Activated CD4-positive, alpha-beta T cell treated with anti-CD3 and anti-CD28 coated beads, Interleukin-10, Interleukin-2, amounts not matched to agents 100 ng/mL and 50 ng/mL, durations not matched to agents 16 hours and 8 hours (primary cell): Measurements from ENCODE around the gene ITPR2.
A peak's percentile ranks its signal among the peaks of the same experiment; 100 is the strongest.
"Not testable (repeated sequence)": the region's sequence is repeated elsewhere in the genome, so short reads cannot be mapped to it uniquely, and the experiment has no call there.

Source experiments
- DNase-seq: peaks from one replicate; pipeline ENCODE4 v3.0.0-alpha.2; 2020

Gene ITPR2

DNA sequence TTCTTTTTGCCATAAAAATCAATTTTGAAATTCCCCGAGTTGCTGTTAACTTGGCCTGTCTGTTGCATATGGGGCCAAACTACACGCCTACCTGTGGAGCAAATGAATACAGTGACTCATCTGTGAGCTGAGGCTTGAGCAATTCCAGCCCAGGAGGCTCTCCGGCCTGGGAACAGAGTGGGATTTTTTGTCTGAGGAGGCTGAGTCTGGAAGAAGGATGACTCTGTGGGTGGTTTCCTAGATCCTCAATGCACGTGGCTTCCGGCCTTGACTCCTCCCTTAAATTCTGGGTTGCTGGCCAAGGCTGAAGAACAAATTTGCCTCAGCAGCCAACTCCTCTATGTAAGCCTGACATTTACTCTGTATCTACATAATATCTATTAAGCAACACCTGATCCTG is 513.5 kb downstream of the ITPR2 start:
- no peak for DNase-seq

DNA sequence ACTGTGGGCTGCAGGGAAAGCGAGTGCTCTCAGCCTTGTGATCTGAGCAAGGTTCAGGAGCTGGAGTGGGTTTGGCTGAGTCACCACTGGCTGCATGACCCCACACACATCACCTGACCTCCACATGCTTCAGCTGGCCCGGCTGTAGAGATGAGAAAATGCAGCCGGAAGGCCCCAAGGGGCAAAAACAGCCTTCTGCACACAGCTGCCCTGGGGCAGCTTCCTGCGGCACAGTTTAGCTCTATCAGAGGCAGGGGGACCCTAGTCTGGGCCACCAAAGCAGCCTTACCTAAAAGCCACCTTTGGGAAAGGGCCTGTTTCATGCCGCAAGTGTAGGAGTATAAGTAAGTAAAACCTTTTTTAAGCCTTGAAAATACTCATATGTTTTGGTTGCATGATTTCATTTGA is 514.3 kb downstream of the ITPR2 start:
- DNase-seq, result peak; percentile 23

DNA sequence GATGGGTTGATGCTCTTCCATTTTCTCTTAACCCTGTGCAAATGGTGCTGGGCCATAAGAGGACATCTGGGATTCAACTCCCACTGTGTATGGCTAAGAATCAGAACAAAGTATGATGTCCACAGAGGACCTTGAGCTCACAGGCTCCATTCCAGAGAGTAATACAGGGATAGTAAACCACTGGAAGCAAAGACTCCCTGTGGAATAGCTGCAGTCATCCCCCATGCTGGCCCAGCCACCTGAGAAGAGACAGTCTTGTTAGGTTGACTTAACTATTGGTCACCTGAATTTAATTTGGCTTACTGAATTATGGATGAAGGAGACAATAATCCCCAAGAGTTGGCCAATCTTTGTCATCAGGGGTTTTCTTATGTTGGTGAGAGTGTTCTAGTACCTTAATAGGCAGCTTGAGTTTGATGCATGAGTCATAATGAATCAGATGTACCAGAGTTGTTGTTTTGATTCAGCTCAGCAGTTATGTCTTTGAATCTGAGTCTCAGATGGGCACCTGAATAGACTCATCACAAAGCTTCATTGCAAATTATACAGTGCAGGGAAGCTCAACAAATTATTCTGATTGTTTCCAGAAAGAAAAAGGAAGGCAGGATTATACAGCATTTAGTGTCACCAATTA is 514.9 kb downstream of the ITPR2 start:
- DNase-seq, result peak; percentile 64

DNA sequence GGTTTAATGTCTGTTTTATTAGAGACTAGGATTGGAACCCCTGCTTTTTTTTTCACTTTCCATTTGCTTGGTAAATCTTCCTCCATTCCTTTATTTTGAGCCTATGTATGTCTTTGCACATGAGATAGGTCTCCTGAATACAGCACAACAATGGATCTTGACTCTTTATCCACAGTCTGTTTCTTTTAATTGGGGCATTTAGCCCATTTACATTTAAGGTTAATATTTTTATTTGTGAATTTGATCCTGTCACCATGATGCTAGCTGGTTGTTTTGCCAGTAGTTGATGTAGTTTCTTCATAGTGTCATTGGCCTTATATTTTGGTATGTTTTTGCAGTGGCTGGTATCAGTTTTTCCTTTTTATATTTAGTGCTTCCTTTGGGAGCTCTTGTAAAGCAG is 518.9 kb downstream of the ITPR2 start:
- DNase-seq, result not testable (repeated sequence)

DNA sequence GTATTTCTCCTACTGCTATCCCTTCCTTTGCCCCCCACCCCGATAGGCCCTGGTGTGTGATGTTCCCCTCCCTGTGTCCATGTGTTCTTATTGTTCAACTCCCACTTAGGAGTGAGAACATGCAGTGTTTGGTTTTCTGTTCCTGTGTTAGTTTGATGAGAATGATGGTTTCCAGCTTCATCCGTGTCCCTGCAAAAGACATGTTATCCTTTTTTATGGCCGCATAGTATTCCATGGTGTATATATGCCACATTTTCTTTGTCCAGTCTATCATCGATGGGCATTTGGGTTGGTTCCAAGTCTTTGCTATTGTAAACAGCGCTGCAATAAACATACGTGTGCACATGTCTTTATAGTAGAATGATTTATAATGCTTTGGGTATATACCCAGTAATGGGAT is 522.5 kb downstream of the ITPR2 start:
- not testable (repeated sequence) for DNase-seq

DNA sequence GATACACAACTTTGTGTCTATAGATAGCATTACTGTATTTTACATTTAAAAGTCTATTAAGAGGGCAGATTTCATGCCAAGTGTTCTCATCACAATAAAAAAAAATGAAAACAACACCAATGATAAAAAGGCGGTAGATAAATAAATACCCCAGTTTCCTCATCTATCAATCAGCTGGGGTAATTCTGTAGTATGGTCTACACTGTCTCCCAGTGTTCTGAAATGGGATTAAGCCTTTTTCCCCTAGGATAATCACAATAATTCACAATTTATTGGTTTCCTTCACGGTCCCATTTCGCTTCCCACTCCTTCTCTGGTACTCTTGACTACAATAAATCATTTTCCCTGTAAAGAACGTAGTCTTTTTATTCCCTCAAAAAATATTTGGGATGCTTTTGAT is 523.4 kb downstream of the ITPR2 start:
- DNase-seq, result no peak

DNA sequence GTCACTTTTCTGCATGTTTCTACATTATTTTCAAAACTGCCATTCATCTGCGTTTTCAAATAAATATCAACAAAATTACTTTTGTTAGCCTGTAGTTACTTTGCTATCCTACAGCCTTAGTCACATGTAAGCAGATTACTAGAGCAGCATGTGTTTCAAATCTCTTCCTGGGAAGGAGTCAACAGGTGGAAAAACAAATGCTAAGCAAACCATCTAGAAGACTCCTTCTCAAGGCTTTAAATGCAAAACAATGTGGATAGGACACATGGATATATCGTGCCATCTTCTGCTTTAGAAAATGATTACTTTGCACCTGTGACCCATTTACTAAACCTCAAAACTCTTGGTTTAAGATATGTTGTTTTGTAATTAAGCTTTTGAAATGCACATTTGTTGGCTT is 528.7 kb downstream of the ITPR2 start:
- DNase-seq, result no peak

DNA sequence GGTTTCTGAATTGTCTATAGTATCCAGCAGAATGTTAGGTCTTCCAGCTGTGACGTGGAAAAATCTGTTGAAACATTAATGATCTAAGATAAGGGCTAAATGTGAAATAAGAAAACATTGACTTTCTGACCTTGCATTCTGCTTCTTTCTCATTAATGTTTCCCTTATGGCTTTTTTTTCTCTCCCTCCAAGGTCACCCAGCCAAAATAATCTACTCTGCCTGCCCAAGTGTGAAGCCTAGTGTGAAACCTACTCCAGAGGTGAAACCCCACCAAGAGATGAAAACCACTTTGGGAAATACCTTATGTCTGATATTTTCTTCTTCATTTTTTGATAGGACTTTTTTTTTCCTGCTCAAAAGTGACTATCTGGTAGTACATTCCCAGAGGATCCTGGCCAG is 529.6 kb downstream of the ITPR2 start:
- DNase-seq, result no peak

DNA sequence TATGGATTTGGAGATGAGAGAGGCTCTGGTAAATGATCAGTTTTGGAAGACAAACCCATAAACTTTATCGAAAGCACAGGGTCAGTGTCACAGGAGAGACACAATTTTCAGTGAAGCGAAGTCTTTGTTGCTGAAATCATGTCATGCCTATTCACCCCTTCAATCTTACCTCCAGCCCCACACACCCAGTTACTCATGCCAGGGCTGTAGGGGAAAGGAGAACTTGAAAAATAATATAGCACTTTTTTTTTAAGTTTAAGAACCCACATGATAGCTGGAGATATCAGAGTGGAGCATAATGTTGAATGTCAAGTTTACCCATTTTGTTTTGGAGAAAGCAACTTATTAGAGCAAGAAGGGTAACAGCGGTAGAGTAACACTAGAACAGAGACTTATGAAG is 530.2 kb downstream of the ITPR2 start:
- no peak for DNase-seq

DNA sequence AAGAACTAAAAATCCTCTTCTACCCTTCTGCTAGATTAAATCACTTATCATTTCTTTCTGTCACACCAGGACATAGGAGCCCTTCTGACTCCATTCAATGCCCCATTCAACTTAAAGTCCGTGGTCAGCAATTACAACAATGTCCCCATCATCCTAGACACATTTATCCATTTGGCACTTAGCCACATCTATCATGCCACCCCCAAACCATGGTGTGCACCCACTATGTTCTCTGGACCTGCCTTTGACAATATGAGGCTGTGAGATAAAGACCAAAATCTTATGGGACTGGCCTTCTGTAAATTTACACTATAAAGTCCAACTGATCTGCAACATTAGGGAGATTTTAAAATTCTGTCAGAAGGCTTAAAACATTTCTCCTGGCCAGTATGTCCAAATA is 533.2 kb downstream of the ITPR2 start:
- no peak for DNase-seq

DNA sequence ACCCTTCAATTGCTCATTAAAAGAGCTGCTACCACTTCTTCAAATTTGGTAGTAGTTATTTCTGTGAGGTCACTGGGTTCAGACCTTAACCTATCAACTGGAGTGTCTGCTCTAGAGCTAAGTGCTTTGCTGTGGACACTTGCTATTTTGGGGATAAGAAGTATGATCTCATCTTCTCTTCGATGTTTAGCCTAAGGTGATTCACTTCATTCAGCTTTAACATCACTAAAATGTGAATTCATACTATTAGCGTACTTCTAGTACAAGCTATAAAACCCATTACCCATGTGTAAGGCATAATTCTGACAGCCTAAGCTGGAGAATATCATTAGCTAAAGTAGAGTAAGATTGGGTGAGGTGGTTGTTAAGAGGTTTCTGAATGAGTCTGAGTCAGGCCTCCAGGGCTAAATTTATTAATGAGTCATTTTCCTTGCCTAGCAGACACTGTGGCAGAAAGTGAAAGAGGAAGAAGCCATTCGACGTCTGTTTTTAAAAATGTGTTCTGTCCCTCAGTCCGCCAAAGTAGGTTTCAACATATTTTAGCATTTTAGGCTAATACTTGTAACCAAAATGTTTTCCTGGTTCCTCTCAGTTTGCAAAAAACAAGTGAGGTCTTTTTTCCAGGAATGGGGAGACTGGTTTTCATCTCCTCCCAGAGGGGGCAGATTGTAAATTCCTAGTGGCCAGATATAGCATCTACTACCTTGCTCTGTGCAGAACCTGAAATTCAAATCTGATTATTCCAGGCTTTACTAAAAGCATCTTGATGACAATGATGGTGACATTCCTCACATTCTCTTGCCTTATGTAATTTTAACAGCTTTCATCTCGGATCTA is 534.0 kb downstream of the ITPR2 start:
- DNase-seq, result peak; percentile 85

DNA sequence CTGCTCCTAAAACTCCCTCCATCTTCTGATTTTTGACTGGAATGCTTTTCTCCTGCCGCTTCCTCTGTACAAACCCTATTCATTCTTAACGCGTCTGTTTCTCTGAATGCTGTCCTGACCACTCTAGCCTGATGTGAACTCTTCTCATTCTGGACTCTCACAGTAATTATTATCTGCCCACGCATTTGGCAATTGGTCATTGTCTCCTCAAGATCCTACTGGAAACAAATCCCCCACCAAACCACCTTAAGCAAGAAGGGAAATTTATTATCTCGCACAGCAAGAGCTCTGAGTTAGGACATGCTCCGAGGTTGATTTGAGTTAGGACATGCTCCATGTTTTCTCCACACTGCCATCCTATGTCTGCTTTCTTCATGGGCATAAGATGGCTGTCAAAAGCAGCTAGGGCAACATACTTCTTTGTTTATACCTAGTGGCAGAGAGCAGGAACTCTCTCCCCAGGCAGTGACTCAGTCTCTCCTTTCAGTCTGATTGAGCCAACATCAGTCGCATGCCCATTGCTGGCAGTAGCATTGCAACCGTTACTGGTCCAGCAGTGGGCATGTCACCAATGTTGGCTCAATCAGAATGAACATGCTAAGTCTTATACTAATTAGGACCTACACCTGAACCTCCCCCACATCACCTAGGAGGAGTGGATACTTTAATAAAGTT is 535.5 kb downstream of the ITPR2 start:
- DNase-seq, result peak; percentile 72

DNA sequence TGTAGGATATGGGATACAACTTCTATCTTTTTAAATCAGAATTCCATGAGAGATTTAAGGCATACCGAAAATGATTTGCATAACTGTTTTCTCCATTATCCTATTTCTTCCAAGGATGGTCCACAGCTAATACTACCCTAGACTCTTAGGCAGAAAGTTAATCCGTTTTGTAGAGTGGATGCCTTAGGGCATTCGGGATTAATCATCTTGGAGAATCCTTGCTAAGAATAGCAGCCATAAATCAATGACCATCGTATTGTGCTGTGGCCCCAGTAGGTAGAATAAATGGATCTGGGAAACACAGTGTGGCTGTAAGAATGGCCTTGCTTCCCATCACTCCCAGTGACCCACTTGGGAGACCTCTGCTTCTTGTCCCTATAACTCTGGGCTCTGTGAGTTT is 538.0 kb downstream of the ITPR2 start:
- no peak for DNase-seq

DNA sequence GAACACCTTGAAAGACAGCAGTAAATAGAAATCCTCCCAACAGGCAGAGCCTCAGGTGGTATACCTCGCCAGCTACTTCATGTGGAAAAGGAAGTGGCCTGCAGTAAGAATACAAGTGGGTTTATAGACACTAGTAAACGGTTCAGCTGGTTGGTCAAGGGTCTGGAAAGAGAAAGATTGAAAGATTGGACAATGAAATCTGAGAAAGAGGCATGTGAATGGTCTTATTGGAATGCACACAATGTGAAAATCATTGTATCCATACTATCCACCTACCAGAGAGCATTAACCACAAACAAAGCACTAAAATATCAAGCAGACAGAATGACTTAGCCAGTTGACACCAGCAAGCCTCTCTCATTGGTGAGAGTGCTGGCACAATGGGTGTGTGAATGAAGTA is 539.4 kb downstream of the ITPR2 start:
- no peak for DNase-seq

DNA sequence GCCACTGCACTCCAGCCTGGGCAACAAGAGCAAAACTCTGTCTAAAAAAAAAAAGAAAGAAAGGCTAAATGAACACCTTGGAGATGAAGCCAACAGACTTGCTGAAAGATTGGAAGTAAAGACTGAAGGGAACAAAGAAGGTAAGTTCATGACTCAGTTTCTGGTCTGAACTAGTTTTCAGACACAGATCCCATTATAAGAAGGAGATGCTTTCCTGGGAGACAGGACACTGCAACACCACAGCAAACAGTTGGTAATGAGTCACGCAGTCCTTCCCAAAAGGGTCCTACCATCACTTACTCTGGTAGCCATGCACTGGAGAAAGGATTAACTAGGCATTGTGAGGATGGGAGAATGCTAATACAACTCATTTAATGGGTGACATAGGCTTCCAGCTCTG is 540.4 kb downstream of the ITPR2 start:
- no peak for DNase-seq

DNA sequence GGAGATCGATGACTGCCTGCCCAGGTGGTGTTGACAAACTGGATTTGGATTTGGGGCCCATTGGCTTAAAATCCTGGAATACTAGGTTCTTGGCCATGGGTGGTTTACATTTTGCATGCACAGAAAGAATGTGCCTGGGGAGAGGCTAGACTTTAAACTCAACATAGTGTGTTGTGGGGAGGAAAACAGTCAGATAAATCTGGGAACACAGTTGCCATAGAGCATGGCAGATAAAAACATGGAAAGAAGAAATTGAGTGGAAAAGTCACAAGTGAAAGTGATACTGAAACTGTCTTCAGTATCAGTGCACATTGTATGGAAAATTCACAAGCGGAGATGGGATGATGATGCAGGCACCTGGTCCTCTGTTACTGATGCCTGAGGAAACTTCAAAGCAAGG is 542.4 kb downstream of the ITPR2 start:
- DNase-seq, result no peak

DNA sequence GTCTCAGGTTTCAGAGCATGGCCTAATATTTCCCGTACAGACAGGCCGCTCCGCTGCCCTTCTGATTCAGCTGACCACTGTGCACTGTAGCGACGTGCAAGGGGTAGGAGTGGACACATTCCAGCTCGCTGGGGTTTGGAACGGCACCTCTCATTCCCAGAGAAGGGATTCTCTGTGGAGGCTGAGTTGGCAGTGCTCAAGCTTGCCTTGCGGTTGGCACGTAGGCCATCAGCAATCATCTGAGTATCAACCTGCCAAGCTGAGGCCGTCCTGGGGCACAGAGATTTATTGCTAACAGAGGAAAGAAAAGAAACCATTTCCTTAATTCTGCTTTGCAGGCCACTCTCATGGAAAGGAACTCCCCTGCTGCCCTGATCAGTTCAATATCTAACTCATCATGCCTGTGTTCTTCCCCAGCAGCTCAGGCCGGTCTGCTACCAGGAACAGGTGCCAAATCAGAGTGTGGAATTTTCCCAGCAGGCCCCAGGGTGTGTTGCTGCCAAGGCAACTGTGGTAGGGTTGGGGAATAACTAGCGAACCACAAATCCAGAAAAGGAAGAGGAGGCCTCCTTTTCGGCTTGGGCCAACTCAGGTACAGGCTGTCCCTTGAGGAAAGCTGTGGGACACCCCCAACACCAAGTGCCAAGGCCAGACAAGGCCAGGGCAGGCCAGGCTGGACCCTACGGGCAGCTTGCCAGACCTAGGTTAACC is 545.2 kb downstream of the ITPR2 start:
- no peak for DNase-seq
